ENCODE data around the gene PDRG1. TPM values are rescaled to one million over a fixed set of nuclear protein-coding genes. Genes with fewer than 3 reads are reported as not detected.
A peak's percentile ranks its signal among the peaks of the same experiment; 100 is the strongest.

The PDRG1 gene
- total and polyA plus RNA-seq, 8 donors = 9.1 to 19.1 (median 16.1) TPM

DNA sequence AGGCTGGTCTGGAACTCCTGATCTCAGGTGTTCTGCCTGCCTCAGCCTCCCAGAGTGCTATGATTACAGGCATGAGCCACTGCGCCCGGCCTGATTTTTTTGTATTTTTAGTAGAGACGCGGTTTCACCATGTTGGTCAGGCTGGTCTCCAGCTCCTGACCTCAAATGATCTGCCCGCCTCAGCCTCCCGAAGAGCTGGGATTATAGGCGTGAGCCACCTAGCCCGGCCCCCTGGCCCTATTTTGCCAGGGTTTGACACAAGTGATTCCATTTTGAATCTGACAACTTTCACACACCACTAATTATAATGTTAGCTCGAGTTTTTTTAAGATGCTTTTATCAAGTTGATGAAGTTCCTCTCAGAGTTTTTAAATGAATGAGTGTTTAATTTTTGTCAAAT lies 55.8 kb downstream of the PDRG1 start:
- ATAC-seq = no peak
- H3K27ac ChIP-seq = no peak overlapping the region

GRCh38 chr20:31894980-31895675 lies 56.7 kb downstream of the PDRG1 start:
- Histone ChIP-seq H3K36me3 (no peaks in the 10 kb centered on the region), H3K4me1 (peaks cover 0 to 6% of the 10 kb centered on the region in 2 donors), H3K27ac (peak overlapping the region; percentile 3 to 45), H3K4me3 (no peak overlapping the region), H3K9me3 (no peaks in the 10 kb centered on the region), H3K27me3 (no peaks in the 10 kb centered on the region)
- TF ChIP-seq CTCF (IDR thresholded peaks at IDR 0.05) = no peak
- peak in 2 of 4 donors; percentile 35 to 59 for DNase-seq
- ATAC-seq = peak; percentile 100
- intact Hi-C loops (cut with DNase I) = no loop called here

More for the DNA sequence above, 55.8 kb downstream of the PDRG1 start:
- Histone ChIP-seq H3K27me3 (no peaks in the 10 kb centered on the region), H3K4me1 (peaks cover 0 to 6% of the 10 kb centered on the region in 2 donors), H3K9me3 (no peaks in the 10 kb centered on the region), H3K36me3 (no peaks in the 10 kb centered on the region), H3K4me3 (no peak overlapping the region)
- TF ChIP-seq CTCF (IDR thresholded peaks at IDR 0.05) = no peak
- intact Hi-C loops (cut with DNase I) = no loop called here
- no peak for DNase-seq

Other genes with a start within 250 kb of the PDRG1 start
- gene BCL2L1, start 229.2 kb downstream of the PDRG1 start, total RNA-seq = 100 to 1,000 TPM; 122 to 181 TPM
- gene BCL2L1, start 229.2 kb downstream of the PDRG1 start, polyA plus RNA-seq (ENCODE audit: insufficient read length in 6 of 6) = 10 to 100 TPM; 43.3 to 60.5 (median 54.4) TPM
- gene TPX2, start 212.8 kb downstream of the PDRG1 start, total RNA-seq = 10 to 100 TPM in 1 of 2 donors, 1 to 10 TPM in 1; 5.1 to 16.5 TPM
- gene TPX2, start 212.8 kb downstream of the PDRG1 start, polyA plus RNA-seq (ENCODE audit: insufficient read length in 6 of 6) = 10 to 100 TPM; 35.3 to 89.9 (median 47.8) TPM
- not detected for gene MYLK2, start 132.7 kb downstream of the PDRG1 start, total RNA-seq
- 1 to 10 TPM in 3 of 6 donors, under 1 TPM in 3; 0.53 to 1.9 (median 1.0) TPM for gene MYLK2, start 132.7 kb downstream of the PDRG1 start, polyA plus RNA-seq (ENCODE audit: insufficient read length in 6 of 6)
- gene FOXS1, start 106.4 kb downstream of the PDRG1 start, total RNA-seq = 1 to 10 TPM; 2.5 to 2.9 TPM
- gene FOXS1, start 106.4 kb downstream of the PDRG1 start, polyA plus RNA-seq (ENCODE audit: insufficient read length in 6 of 6) = 1 to 10 TPM; 4.8 to 8.2 (median 6.2) TPM
- gene DUSP15, start 81.5 kb downstream of the PDRG1 start, total RNA-seq = 1 to 10 TPM in 1 of 2 donors, under 1 TPM in 1; 0.82 to 1.1 TPM
- 10 to 100 TPM in 4 of 6 donors, 1 to 10 TPM in 2; 8.5 to 13.1 (median 10.3) TPM for gene DUSP15, start 81.5 kb downstream of the PDRG1 start, polyA plus RNA-seq (ENCODE audit: insufficient read length in 6 of 6)
- 1 to 10 TPM in 1 of 2 donors, under 1 TPM in 1; 0.20 to 1.3 TPM for gene TTLL9, start 81.4 kb downstream of the PDRG1 start, total RNA-seq
- 1 to 10 TPM; 2.0 to 6.2 (median 3.6) TPM for gene TTLL9, start 81.4 kb downstream of the PDRG1 start, polyA plus RNA-seq (ENCODE audit: insufficient read length in 6 of 6)
- gene XKR7, start 16.1 kb upstream of the PDRG1 start, total RNA-seq = under 1 TPM in 1 of 2 donors, not detected in 1; 0.05 TPM
- gene XKR7, start 16.1 kb upstream of the PDRG1 start, polyA plus RNA-seq (ENCODE audit: insufficient read length in 6 of 6) = under 1 TPM; 0.06 to 0.19 (median 0.08) TPM
- 10 to 100 TPM in 1 of 2 donors, 1 to 10 TPM in 1; 6.8 to 13.5 TPM for gene CCM2L, start 58.4 kb upstream of the PDRG1 start, total RNA-seq
- 10 to 100 TPM; 11.6 to 16.5 (median 13.3) TPM for gene CCM2L, start 58.4 kb upstream of the PDRG1 start, polyA plus RNA-seq (ENCODE audit: insufficient read length in 6 of 6)
- gene HCK, start 100.2 kb upstream of the PDRG1 start, total RNA-seq = 100 to 1,000 TPM in 1 of 2 donors, 10 to 100 TPM in 1; 30.8 to 110 TPM
- gene HCK, start 100.2 kb upstream of the PDRG1 start, polyA plus RNA-seq (ENCODE audit: insufficient read length in 6 of 6) = 1 to 10 TPM; 3.0 to 5.4 (median 4.4) TPM
- gene TM9SF4, start 157.7 kb upstream of the PDRG1 start, total RNA-seq = 10 to 100 TPM; 56.2 to 59.1 TPM
- gene TM9SF4, start 157.7 kb upstream of the PDRG1 start, polyA plus RNA-seq (ENCODE audit: insufficient read length in 6 of 6) = 10 to 100 TPM; 57.4 to 63.5 (median 61.4) TPM

Measured in left lung (tissue), 10 donors.